Fibroblast of lung (primary cell): ENCODE data around the gene ZNF595.

ENCODE experiments used
- EZH2 ChIP-seq: IDR thresholded peaks from 2 replicates; pipeline ENCODE4 v1.5.1; 2012; ENCODE audit warnings: low read length, control low read depth, mild to moderate bottlenecking; ENCODE audit errors: missing control alignments
- TF ChIP-seq, protein P1 (sequence below), 2 donors: IDR thresholded peaks in 1 of 2; conservative IDR thresholded peaks in 1 of 2; 1 replicate in 1 of 2; 2 replicates in 1 of 2; pipeline ENCODE4 v1.5.1; 2011 to 2012; ENCODE audit warnings: low read length in 2 of 2, control low read depth in 1 of 2, inconsistent platforms in 1 of 2, low read depth in 1 of 2, mild to moderate bottlenecking in 1 of 2

- TF ChIP-seq, protein P1, sequence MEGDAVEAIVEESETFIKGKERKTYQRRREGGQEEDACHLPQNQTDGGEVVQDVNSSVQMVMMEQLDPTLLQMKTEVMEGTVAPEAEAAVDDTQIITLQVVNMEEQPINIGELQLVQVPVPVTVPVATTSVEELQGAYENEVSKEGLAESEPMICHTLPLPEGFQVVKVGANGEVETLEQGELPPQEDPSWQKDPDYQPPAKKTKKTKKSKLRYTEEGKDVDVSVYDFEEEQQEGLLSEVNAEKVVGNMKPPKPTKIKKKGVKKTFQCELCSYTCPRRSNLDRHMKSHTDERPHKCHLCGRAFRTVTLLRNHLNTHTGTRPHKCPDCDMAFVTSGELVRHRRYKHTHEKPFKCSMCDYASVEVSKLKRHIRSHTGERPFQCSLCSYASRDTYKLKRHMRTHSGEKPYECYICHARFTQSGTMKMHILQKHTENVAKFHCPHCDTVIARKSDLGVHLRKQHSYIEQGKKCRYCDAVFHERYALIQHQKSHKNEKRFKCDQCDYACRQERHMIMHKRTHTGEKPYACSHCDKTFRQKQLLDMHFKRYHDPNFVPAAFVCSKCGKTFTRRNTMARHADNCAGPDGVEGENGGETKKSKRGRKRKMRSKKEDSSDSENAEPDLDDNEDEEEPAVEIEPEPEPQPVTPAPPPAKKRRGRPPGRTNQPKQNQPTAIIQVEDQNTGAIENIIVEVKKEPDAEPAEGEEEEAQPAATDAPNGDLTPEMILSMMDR (conservative IDR thresholded peaks at IDR 0.05 in 1 of 2, IDR thresholded peaks at IDR 0.05 in 1 of 2; ENCODE audit: low read depth in 1 of 2, low read length in 2 of 2) = no peak
- TF ChIP-seq EZH2 = no peak
These were observed 63.4 kb downstream of the ZNF595 start for GRCh38 chr4:116499-116898.
